Ectodermal cell (in vitro differentiated cells): ENCODE data around the gene WASF2.

Source experiments
- H3K27ac ChIP-seq: 2 replicates; pipeline ENCODE4 v1.7.0; 2013; ENCODE audit warnings: mild to moderate bottlenecking, low read depth, low read length; ENCODE audit not compliant: insufficient read depth, poor library complexity, severe bottlenecking
- H3K27me3 ChIP-seq: 2 replicates; pipeline ENCODE4 v1.7.0; 2013; ENCODE audit warnings: mild to moderate bottlenecking, low read length; ENCODE audit not compliant: insufficient read depth, control insufficient read depth, poor library complexity, severe bottlenecking
- H3K36me3 ChIP-seq: one replicate; pipeline ENCODE4 v1.7.0; 2013; ENCODE audit warnings: low read length; ENCODE audit not compliant: control insufficient read depth, insufficient read depth
- H3K4me1 ChIP-seq: one replicate; pipeline ENCODE4 v1.7.0; 2013; ENCODE audit warnings: low read length; ENCODE audit not compliant: control insufficient read depth, insufficient read depth
- H3K4me3 ChIP-seq: 2 replicates; pipeline ENCODE4 v1.7.0; 2013; ENCODE audit warnings: low read depth, low read length, control low read depth; ENCODE audit not compliant: insufficient read depth
- H3K9me3 ChIP-seq: 2 replicates; pipeline ENCODE4 v1.7.0; 2013; ENCODE audit warnings: mild to moderate bottlenecking, low read length, moderate library complexity; ENCODE audit not compliant: control insufficient read depth
- WGBS, 2 experiments: methylation state at CpG; one replicate each; pipeline ENCODE4 v1.1.7; 2013; ENCODE audit warnings: missing lambda C conversion rate in 2 of 2; 5-methylcytosine and 5-hydroxymethylcytosine counted together

Gene WASF2

GRCh38 chr1:27455139-27455811, 34.7 kb downstream of the WASF2 start:
- WGBS, 2 experiments, result 96 to 97% methylated on average over 5 of the region's 5 CpGs
- Histone ChIP-seq H3K27ac (no peak overlapping the region), H3K4me3 (no peak overlapping the region)

GRCh38 chr1:27454610-27455009, 35.4 kb downstream of the WASF2 start:
- Histone ChIP-seq H3K4me3 (no peak overlapping the region), H3K27me3 (no peaks in the 10 kb centered on the region), H3K27ac (no peak overlapping the region), H3K4me1 (no peaks in the 10 kb centered on the region), H3K36me3 (peaks cover 3% of the 10 kb centered on the region), H3K9me3 (peaks cover 2% of the 10 kb centered on the region)
- 95 to 100% methylated on average over 2 of the region's 4 CpGs for WGBS, 2 experiments

More at GRCh38 chr1:27455139-27455811, 34.7 kb downstream of the WASF2 start:
- Histone ChIP-seq H3K27me3 (no peaks in the 10 kb centered on the region), H3K4me1 (no peaks in the 10 kb centered on the region), H3K9me3 (peaks cover 2% of the 10 kb centered on the region), H3K36me3 (peaks cover 3% of the 10 kb centered on the region)

GRCh38 chr1:27451343-27451742, 38.6 kb downstream of the WASF2 start:
- WGBS, 2 experiments, result 84 to 86% methylated on average over 1 of the region's 1 CpG
- no peaks in the 10 kb centered on the region for H3K27me3 ChIP-seq
- no peaks in the 10 kb centered on the region for H3K4me1 ChIP-seq
- H3K27ac ChIP-seq, result no peak overlapping the region
- peaks cover 3% of the 10 kb centered on the region for H3K36me3 ChIP-seq
- peaks cover 2% of the 10 kb centered on the region for H3K9me3 ChIP-seq
- no peak overlapping the region for H3K4me3 ChIP-seq

GRCh38 chr1:27448982-27449381, 41.0 kb downstream of the WASF2 start:
- 93 to 94% methylated on average over 9 of the region's 9 CpGs for WGBS, 2 experiments
- Histone ChIP-seq H3K27me3 (no peaks in the 10 kb centered on the region), H3K9me3 (no peaks in the 10 kb centered on the region), H3K4me1 (no peaks in the 10 kb centered on the region), H3K36me3 (no peaks in the 10 kb centered on the region), H3K4me3 (no peak overlapping the region), H3K27ac (no peak overlapping the region)

GRCh38 chr1:27447883-27448282, 42.1 kb downstream of the WASF2 start:
- Histone ChIP-seq H3K27me3 (no peaks in the 10 kb centered on the region), H3K27ac (no peak overlapping the region), H3K4me1 (no peaks in the 10 kb centered on the region), H3K36me3 (no peaks in the 10 kb centered on the region), H3K4me3 (no peak overlapping the region), H3K9me3 (no peaks in the 10 kb centered on the region)
- WGBS, 2 experiments, result 76 to 88% methylated on average over 3 of the region's 3 CpGs

- no peaks in the 10 kb centered on the region for H3K27me3 ChIP-seq
- no peak overlapping the region for H3K4me3 ChIP-seq
- no peak overlapping the region for H3K27ac ChIP-seq
- no peaks in the 10 kb centered on the region for H3K36me3 ChIP-seq
- 97 to 98% methylated on average over 3 of the region's 3 CpGs for WGBS, 2 experiments
- no peaks in the 10 kb centered on the region for H3K4me1 ChIP-seq
- no peaks in the 10 kb centered on the region for H3K9me3 ChIP-seq
These were observed 42.6 kb downstream of the WASF2 start for GRCh38 chr1:27447399-27447798.

GRCh38 chr1:27446496-27447020, 43.4 kb downstream of the WASF2 start:
- Histone ChIP-seq H3K9me3 (no peaks in the 10 kb centered on the region), H3K36me3 (no peaks in the 10 kb centered on the region), H3K4me1 (no peaks in the 10 kb centered on the region), H3K27ac (no peak overlapping the region), H3K27me3 (no peaks in the 10 kb centered on the region), H3K4me3 (no peak overlapping the region)
- 94 to 96% methylated on average over 6 of the region's 6 CpGs for WGBS, 2 experiments

- H3K4me3 ChIP-seq, result no peak overlapping the region
- H3K27ac ChIP-seq, result no peak overlapping the region
- no peaks in the 10 kb centered on the region for H3K36me3 ChIP-seq
- no peaks in the 10 kb centered on the region for H3K9me3 ChIP-seq
- WGBS, 2 experiments, result 90 to 92% methylated on average over 4 of the region's 4 CpGs
- no peaks in the 10 kb centered on the region for H3K27me3 ChIP-seq
- no peaks in the 10 kb centered on the region for H3K4me1 ChIP-seq
These were observed 44.6 kb downstream of the WASF2 start for GRCh38 chr1:27445177-27445936.

GRCh38 chr1:27444632-27445031, 45.3 kb downstream of the WASF2 start:
- H3K27me3 ChIP-seq, result no peaks in the 10 kb centered on the region
- 90 to 96% methylated on average over 1 of the region's 1 CpG for WGBS, 2 experiments

GRCh38 chr1:27439150-27439549, 50.8 kb downstream of the WASF2 start:
- no peaks in the 10 kb centered on the region for H3K27me3 ChIP-seq
- H3K27ac ChIP-seq, result no peak overlapping the region
- WGBS, 2 experiments, result 56 to 82% methylated on average over 1 of the region's 2 CpGs
- H3K36me3 ChIP-seq, result no peaks in the 10 kb centered on the region
- H3K9me3 ChIP-seq, result no peaks in the 10 kb centered on the region
- peaks cover 18% of the 10 kb centered on the region for H3K4me1 ChIP-seq
- H3K4me3 ChIP-seq, result no peak overlapping the region

More at GRCh38 chr1:27444632-27445031, 45.3 kb downstream of the WASF2 start:
- H3K9me3 ChIP-seq, result no peaks in the 10 kb centered on the region
- H3K27ac ChIP-seq, result no peak overlapping the region
- no peaks in the 10 kb centered on the region for H3K4me1 ChIP-seq
- H3K36me3 ChIP-seq, result no peaks in the 10 kb centered on the region
- no peak overlapping the region for H3K4me3 ChIP-seq
